Esophagus squamous epithelium (tissue), 4 donors: ENCODE measurements around the gene VANGL2.

Source experiments
- CTCF ChIP-seq, 6 experiments: fragments of 450-650 bp in 4 of 6; fragments of 200-600 bp in 2 of 6; sonication (generic) in 2 of 6; IDR thresholded peaks; one replicate each; pipeline ENCODE4 v1.5.1; 2016 to 2019; ENCODE audit warnings: antibody characterized with exemption in 6 of 6, mild to moderate bottlenecking in 4 of 6, moderate library complexity in 4 of 6
- POLR2A ChIP-seq, 4 donors: fragments of 450-650 bp; IDR thresholded peaks; one replicate each; pipeline ENCODE4 v1.6.1; 2017; ENCODE audit warnings: antibody characterized with exemption in 4 of 4, mild to moderate bottlenecking in 4 of 4, moderate library complexity in 3 of 4

- TF ChIP-seq CTCF (IDR thresholded peaks at IDR 0.05), result no peak
- no peak for TF ChIP-seq POLR2A (IDR thresholded peaks at IDR 0.05)
These were observed 20.8 kb downstream of the VANGL2 start for GRCh38 chr1:160420881-160421842.
